Dermis microvascular lymphatic vessel endothelial cell (primary cell): ENCODE results near the gene SCARB1. TPM values are rescaled to one million over a fixed set of nuclear protein-coding genes. Genes with fewer than 3 reads are reported as not detected.

Experiments
- DNase-seq, 2 donors: peaks; one replicate each; pipeline versions ENCODE4 v3.0.0 to v3.0.0-alpha.2; 2010; ENCODE audit warnings: low read depth in 2 of 2
- total RNA-seq: library from RNA; depleted of rRNA; stranded (reverse); fragments of >200 nt; gene quantifications from 2 replicates; pipeline ENCODE4 v1.2.1, GENCODE V29; 2014

SCARB1 gene
- total RNA-seq, 1 donor from 2014 or later = 11.9 TPM

GRCh38 chr12:124862768-124863415, 772 bp downstream of the SCARB1 start:
- DNase-seq = peak in 1 of 2 donors; percentile 11

DNA sequence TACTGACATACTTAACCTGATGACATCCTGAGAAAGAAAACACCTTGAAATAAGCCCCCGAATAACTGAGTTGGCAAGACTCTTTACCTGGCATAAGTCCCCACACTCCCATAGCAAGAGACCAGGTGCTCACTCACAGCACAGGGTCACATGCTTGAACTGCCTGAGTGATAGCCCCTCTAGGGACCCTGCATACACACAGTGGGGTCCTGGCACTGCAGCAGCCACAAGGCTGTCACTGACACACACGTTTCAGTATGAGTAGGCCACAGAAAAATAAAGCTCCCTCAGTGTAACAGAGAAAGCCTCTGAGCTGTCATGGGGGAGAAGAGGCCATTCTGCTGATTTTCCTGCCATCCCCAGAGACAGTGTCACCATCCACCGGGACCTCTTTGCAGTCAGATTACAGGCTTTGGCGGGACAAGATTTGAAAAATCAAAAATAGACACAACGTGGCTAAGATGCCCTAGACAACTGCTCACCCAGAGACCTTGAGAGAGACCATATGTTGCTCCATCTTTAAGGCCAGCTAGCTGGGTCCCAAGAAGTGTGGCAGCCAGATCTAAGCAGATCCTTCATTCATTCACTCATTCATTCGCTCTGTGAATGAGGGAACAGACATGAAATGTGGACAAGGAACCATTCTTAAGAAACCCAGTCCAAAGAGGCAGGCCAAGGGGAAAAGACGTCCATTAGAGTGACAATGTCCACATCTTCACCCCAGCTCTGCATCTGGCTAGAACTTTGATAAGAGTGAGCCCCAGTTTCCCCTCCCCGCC, 1.6 kb downstream of the SCARB1 start:
- DNase-seq = no peak

DNA sequence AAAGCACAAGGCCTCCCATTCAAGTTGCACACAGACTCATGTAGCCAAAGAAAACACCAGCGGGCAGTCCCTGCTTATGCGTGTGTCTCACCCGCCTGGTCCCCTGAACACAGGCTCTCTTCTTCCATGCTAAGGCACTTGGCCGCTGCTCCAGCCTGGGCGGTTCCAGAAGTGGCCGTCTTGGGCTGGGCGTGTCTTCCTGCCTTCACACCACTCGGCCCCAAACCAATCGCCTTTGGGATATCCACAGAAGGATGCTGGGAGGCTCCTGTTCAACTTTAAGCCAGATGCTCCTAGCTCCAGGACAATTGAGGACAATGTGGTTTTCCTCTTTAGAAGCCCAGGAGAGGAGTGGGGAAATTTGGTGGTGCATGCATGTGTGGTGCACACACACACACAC, 2.2 kb downstream of the SCARB1 start:
- DNase-seq = peak in 1 of 2 donors; percentile 31

- DNase-seq = no peak
Measured at GRCh38 chr12:124857921-124858461, 5.7 kb downstream of the SCARB1 start.

- no peak for DNase-seq
Measured at GRCh38 chr12:124856842-124857178, 6.9 kb downstream of the SCARB1 start.

DNA sequence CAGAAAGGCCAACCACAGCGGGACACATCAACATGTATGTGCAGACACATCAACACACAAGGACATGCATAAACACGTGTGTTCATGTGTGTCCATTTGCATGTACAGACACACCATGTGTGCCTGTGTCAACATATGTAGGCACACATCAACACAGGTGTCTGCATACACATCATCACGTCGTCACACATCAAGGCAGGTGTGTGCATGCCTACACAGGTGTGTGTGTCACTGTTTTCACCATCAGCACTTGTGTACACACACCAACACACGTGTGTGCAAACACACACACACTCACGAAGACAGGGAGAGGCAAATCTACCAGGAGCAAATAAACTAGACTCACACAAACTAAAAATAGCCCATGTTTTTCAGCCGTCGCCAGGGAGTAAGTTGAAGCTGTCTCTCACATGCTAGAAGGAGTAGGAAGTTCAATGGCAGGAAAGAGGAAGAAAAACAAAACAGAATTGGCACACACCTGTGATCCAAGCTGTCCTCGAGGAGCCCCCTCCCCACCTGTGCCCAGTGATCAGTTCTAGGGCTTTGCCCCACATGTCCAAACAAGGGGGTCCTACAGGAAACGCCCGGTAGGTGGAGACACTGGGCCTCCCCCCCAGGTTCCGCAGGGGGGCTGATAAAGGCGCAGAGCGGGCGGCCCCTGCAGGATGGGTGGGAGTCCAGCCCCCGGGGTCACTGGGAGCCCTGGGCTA, 7.4 kb downstream of the SCARB1 start:
- DNase-seq = no peak

GRCh38 chr12:124855275-124855957, 8.2 kb downstream of the SCARB1 start:
- DNase-seq = no peak

DNA sequence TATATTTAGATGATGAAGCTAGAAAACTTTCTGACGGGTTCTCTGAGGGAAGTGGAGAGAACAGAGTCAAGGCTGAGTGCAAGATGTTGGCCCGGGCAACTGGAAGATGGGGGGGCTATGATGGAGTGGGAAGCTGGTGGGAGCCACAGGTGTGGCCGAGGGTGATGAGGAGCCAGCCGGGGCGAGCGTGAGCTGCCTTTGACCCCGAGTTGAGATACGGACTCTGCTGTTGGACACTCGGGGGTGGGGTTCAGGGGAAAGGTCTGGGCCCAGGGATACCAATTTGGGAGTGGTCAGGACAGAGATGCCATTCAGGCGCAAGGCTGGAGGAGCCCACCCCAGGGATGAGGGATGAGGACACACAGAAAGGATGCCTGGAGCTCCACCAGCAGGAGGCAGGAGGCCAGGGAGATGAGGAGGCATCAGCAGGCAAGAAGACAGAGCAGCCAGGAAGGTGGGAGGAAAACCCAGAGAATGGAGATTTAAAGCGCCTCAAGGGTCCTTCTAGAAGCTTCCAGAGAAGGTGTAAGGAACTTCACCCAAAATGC, 9.0 kb downstream of the SCARB1 start:
- DNase-seq = no peak

- DNase-seq = no peak
Measured at GRCh38 chr12:124853781-124854636, 9.7 kb downstream of the SCARB1 start.

DNA sequence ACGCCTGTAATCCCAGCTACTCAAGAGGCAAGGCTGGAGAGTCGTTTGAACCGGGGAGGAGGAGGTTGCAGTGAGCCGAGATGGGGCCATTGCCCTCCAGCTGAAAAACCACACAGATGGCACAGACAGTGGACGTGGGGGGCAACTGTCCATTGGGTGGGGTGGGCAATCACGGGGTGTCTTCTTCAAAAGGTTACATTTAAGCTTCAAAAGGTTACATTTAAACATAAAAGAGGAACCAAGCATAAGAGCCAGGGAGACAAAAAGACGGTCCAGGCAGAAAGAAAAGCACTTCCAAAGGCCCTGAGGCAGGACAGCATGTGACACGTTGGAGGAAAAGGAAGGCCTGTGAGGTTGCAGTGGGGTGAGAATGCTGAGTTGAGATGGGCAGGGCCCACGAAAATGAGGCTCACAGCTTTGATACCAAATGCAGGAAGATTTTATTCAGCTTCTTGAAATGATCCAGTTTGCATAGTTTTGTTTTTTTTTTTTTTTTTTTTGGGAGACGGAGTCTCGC, 10.7 kb downstream of the SCARB1 start:
- no peak for DNase-seq

GRCh38 chr12:124852329-124852831, 11.3 kb downstream of the SCARB1 start:
- DNase-seq = no peak

GRCh38 chr12:124851342-124851741, 12.3 kb downstream of the SCARB1 start:
- DNase-seq = no peak

GRCh38 chr12:124849382-124849781, 14.3 kb downstream of the SCARB1 start:
- no peak for DNase-seq

DNA sequence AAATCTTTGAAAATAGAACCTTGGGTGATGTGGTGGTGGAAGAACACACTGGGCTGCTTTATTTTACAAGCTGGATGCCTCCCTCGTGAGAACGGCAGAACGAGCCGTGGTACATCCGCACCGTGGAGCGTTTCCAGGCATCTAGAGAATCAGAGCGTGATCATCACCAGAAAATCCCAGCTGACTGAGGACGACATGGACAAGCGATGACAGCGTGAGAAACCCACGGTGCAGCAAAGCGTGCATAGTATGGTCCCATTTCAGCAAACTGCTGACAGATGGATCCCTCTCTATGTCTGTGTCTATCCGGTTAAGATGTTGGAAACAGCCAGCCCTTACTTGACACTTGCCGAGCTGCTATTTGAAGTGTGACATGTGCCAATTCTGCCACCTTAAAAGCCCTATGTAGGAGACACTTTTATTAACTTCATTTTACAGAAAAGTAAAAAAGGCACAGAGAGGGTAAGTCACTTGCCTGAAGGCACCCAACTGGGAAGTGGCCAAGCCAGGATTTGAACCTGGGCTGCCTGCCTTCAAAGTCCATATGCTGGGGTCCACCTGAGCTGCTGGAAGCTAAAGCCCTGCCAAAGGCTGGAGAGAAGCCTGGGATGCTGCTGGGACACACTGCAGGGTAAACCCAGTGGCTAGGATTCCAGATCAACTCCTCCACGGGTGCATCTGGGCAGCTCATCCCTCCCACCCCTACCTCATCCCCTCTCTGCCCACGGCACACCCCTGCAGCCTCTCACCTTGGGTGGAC, 14.9 kb downstream of the SCARB1 start:
- no peak for DNase-seq

DNA sequence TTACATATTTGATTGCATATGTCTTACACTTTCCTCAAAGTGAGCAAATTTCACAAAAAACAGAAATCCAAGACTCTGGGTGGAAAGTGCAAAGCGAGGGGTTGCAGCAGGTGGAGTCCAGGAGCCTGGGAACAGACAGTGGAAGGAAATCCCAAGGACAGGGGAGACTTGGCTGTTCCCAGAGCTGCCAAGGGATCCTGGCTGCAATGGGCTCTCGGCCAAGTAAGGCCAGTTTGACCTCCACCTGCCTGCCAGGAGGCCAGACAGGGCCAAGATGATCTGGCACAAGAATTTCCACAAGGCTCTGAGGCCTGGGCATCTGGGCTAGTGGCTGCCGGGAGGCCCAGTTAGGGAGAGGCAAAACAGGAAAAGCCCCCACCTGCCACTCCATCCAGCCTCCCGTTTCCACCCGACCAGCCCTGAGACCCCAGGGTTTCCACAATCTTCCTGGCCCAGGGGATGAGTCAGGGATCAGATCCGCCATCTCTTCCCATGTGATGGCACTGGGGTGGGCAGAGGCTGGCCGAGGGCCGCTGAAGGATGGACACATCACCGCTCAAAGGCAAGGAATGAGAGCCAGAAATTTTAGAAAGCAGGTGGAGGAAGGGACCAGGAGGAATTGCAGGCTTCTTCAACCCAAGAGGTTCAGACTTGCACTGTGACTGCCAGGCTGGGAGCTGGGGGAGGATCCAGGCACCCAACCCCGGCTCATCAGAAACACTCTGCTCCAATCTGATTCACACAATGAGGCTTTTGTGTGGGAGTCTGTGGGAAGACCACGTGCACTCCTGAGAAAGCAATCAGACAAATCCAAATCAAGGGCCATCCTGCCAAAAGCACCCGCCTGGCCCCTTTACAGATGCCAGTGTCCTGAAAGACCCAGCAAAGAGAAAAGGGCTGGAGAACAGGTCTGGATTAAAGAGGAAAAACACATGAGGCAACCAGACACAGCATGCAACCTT, 16.3 kb downstream of the SCARB1 start:
- DNase-seq = peak in 1 of 2 donors; percentile 52

- DNase-seq = no peak
Measured at GRCh38 chr12:124844411-124845397, 19.0 kb downstream of the SCARB1 start.
